Measurements from ENCODE around the gene CYSLTR2. TPM values are rescaled to one million over a fixed set of nuclear protein-coding genes. Genes with fewer than 3 reads are reported as not detected.

CYSLTR2 gene
- total RNA-seq, 4 donors from 2014 or later = 0.80 to 1.2 (median 0.83) TPM; not detected in 1

DNA sequence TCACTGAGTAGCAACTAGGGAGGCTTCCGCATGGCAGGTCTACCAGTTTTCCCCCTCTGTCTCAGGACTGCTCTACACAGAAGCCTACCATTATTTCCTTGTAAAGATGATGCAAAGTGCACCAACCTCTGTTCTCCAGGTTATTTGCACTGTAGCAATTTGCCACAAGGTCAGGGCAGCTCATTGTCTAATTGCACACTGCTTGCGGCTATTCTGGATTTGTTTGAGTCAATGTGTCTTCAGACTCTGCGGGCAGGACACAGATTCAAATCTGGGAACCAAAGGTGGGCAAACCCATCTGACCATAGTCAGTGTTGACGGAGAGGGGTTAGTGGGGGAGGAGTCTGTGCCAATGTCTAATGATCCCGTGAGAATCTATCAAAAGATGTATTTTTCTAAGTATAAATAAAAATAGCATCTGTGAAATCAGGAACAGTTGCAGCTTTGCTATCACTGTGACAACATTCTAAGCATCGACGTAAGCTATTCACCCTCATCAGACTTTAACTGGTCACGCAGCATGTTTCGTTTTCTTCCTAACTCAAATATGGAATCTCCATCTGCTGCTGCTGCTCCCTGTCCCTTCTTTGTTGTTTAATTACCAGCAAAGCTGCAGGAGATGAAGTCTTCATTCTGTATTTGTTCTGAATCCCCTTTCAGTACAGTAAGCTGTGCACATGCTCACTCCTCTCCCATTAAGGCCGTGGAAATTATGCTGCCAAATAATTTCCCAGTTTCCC lies 26.4 kb downstream of the CYSLTR2 start:
- Histone ChIP-seq H3K4me1 (no peaks in the 10 kb centered on the region), H3K27ac (no peak overlapping the region), H3K4me3 (no peak overlapping the region), H3K9me3 (no peaks in the 10 kb centered on the region), H3K27me3 (no peaks in the 10 kb centered on the region), H3K36me3 (no peaks in the 10 kb centered on the region)
- no peak for DNase-seq
- TF ChIP-seq POLR2A (IDR thresholded peaks at IDR 0.05) = no peak
- TF ChIP-seq, protein P1, sequence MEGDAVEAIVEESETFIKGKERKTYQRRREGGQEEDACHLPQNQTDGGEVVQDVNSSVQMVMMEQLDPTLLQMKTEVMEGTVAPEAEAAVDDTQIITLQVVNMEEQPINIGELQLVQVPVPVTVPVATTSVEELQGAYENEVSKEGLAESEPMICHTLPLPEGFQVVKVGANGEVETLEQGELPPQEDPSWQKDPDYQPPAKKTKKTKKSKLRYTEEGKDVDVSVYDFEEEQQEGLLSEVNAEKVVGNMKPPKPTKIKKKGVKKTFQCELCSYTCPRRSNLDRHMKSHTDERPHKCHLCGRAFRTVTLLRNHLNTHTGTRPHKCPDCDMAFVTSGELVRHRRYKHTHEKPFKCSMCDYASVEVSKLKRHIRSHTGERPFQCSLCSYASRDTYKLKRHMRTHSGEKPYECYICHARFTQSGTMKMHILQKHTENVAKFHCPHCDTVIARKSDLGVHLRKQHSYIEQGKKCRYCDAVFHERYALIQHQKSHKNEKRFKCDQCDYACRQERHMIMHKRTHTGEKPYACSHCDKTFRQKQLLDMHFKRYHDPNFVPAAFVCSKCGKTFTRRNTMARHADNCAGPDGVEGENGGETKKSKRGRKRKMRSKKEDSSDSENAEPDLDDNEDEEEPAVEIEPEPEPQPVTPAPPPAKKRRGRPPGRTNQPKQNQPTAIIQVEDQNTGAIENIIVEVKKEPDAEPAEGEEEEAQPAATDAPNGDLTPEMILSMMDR (IDR thresholded peaks at IDR 0.05) = no peak

- Histone ChIP-seq H3K4me1 (no peaks in the 10 kb centered on the region), H3K27me3 (no peaks in the 10 kb centered on the region), H3K4me3 (no peak overlapping the region), H3K27ac (no peak overlapping the region), H3K36me3 (no peaks in the 10 kb centered on the region), H3K9me3 (no peaks in the 10 kb centered on the region)
- no peak for TF ChIP-seq POLR2A (IDR thresholded peaks at IDR 0.05)
- DNase-seq = no peak
Measured at GRCh38 chr13:48680756-48681392, 27.1 kb downstream of the CYSLTR2 start.

GRCh38 chr13:48681905-48682304 lies 28.2 kb downstream of the CYSLTR2 start:
- no peaks in the 10 kb centered on the region for H3K27me3 ChIP-seq
- no peak overlapping the region for H3K27ac ChIP-seq
- no peak for TF ChIP-seq POLR2A (IDR thresholded peaks at IDR 0.05)
- TF ChIP-seq, protein P1 (IDR thresholded peaks at IDR 0.05) = no peak
- H3K36me3 ChIP-seq = no peaks in the 10 kb centered on the region
- H3K9me3 ChIP-seq = no peaks in the 10 kb centered on the region
- DNase-seq = no peak
- H3K4me3 ChIP-seq = no peak overlapping the region
- no peaks in the 10 kb centered on the region for H3K4me1 ChIP-seq

- Histone ChIP-seq H3K27ac (no peak overlapping the region), H3K36me3 (no peaks in the 10 kb centered on the region), H3K4me3 (no peak overlapping the region), H3K27me3 (no peaks in the 10 kb centered on the region), H3K4me1 (no peaks in the 10 kb centered on the region), H3K9me3 (no peaks in the 10 kb centered on the region)
- TF ChIP-seq POLR2A (IDR thresholded peaks at IDR 0.05) = no peak
- TF ChIP-seq, protein P1 (IDR thresholded peaks at IDR 0.05) = no peak
- DNase-seq = no peak
Measured at GRCh38 chr13:48682436-48682835, 28.7 kb downstream of the CYSLTR2 start.

- Histone ChIP-seq H3K4me3 (no peak overlapping the region), H3K27me3 (no peaks in the 10 kb centered on the region), H3K4me1 (no peaks in the 10 kb centered on the region), H3K9me3 (no peaks in the 10 kb centered on the region), H3K36me3 (no peaks in the 10 kb centered on the region), H3K27ac (no peak overlapping the region)
- TF ChIP-seq POLR2A (IDR thresholded peaks at IDR 0.05) = no peak
- TF ChIP-seq, protein P1 (IDR thresholded peaks at IDR 0.05) = no peak
- no peak for DNase-seq
Measured at GRCh38 chr13:48686636-48687210, 33.0 kb downstream of the CYSLTR2 start.

- H3K4me1 ChIP-seq = no peaks in the 10 kb centered on the region
Measured at GRCh38 chr13:48687249-48687648, 33.5 kb downstream of the CYSLTR2 start.

More at GRCh38 chr13:48687249-48687648, 33.5 kb downstream of the CYSLTR2 start:
- H3K27ac ChIP-seq = no peak overlapping the region
- DNase-seq = no peak
- no peaks in the 10 kb centered on the region for H3K9me3 ChIP-seq
- no peak for TF ChIP-seq POLR2A (IDR thresholded peaks at IDR 0.05)
- TF ChIP-seq, protein P1 (IDR thresholded peaks at IDR 0.05) = no peak
- H3K36me3 ChIP-seq = no peaks in the 10 kb centered on the region
- H3K27me3 ChIP-seq = no peaks in the 10 kb centered on the region
- H3K4me3 ChIP-seq = no peak overlapping the region
